Activated CD8-positive, alpha-beta memory T cell treated with anti-CD3 and anti-CD28 coated beads for 36 hours (primary cell): Measurements from ENCODE around the gene ETHE1. TPM values are rescaled to one million over a fixed set of nuclear protein-coding genes. Genes with fewer than 3 reads are reported as not detected.

Experiments used
- CTCF ChIA-PET: fragments of 350-600 bp; sonication (Branson Sonifier 250); formaldehyde crosslinking; loops from one replicate; lab custom pipeline; 2021; ENCODE audit warnings: antibody characterized with exemption; lab: Charles Lee
- POLR2A ChIA-PET: fragments of 350-600 bp; sonication (Branson Sonifier 250); formaldehyde crosslinking; loops from one replicate; lab custom pipeline; 2021; ENCODE audit warnings: antibody characterized with exemption; lab: Charles Lee
- total RNA-seq, 2 experiments: library from RNA; stranded (reverse); gene quantifications; one replicate each; pipeline ENCODE4 v1.2.3, GENCODE V29; 2021

ETHE1 gene, protein sequence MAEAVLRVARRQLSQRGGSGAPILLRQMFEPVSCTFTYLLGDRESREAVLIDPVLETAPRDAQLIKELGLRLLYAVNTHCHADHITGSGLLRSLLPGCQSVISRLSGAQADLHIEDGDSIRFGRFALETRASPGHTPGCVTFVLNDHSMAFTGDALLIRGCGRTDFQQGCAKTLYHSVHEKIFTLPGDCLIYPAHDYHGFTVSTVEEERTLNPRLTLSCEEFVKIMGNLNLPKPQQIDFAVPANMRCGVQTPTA
- total RNA-seq, result 10 to 100 TPM; 41.6 to 42.0 TPM

DNA sequence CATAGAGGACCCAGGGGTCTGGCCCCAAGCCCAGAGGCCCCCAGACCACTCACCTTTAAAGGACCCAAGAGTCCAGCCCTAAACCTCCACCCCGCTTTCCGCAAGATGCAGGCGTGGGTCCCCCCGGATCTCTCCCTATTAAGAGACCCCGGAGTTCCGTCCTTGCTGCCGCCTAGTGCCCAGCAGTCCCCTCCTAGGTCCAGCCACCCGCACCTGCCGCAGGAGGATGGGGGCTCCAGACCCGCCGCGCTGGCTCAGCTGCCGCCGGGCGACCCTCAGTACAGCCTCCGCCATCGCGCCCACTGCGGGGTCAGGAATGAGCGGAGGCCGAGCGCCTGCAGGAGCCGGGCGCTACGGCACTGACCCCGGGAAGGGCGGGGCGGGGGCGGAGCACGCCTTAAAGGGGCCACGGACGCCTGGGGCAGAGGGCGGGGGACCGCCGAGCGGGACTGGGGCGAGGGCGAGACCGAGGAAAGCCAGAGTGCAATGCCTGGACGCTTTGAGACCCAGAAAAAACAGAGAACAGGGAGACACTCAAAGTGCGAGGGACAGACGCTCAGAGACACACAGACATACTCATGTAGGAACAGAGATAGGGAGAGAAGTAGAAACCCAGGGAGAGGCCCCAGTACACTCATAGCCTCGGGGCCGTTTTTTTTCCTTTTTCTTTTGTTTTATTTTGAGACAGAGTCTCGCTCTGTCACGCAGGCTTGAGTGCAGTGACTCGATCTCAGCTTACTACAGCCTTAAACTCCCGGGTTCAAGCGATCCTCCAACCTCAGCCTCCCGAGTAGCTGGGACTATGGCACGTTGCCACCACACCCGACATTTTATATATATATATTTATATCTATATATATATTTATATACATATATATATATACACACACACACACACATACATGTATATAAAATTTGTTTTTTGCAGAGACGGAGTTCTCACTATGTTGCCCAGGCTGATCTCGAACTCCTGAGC lies at the start of gene ETHE1:
TSS of gene ETHE1 (minus strand) at position 318 of the 976 bp plus-strand sequence. CDS start at position 294, 24 bp downstream.
- POLR2A ChIA-PET, result no interaction called here
- CTCF ChIA-PET, result interaction anchor here (0.7 to 5.1 kb wide), 6 partner anchors 9 to 80 kb away, joined by 3 to 34 read pairs (median 4); no protein-coding TSS in a partner anchor

DNA sequence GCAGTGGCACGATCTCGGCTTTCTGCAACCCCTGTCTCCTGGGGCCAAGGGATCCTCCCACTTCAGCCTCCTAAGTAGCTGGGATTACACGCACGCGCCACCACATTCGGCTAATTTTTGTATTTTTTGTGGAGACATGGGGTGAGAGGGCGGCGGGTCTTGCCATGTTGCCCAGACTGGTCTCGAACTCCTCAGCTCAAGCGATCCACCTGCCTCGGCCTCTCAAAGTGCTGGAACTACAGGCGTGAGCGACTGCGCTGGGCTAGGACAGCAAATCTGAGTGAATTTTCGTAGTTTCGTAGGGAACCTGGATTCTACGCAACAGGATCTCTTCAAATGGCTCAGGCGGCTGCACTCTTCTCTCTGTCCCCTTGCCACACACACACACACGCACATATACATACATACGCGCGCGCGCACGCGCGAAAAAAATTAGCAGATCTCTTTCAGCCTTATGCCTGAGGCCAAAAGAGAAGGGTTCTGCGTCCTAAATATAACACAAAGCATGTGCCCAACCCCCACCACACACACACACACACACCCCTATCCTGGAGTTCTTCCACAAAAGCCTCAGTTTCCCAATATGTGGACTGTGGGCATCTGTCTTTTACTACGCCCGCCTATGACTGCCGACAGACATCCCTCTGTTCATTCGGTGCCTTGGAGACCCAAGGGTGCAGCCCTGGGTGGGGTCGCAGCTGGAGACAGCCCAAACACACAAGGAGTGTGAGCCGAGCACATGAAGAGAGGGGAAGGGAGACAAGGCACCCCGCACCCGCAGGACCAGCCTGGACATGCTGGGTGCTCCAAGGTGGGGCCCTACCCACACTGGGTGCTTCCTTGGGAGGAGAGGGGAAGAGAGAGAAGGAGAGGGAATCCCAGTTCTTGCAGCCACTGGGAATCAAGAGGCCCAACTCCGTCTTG lies 49.2 kb upstream of the ETHE1 start:
- POLR2A ChIA-PET, result no interaction called here
- CTCF ChIA-PET, result interaction anchor here (4.2 kb wide), 1 partner anchor 19 kb away, joined by 18 read pairs; the partner anchor contains the start of genes IRGQ and ZNF576

DNA sequence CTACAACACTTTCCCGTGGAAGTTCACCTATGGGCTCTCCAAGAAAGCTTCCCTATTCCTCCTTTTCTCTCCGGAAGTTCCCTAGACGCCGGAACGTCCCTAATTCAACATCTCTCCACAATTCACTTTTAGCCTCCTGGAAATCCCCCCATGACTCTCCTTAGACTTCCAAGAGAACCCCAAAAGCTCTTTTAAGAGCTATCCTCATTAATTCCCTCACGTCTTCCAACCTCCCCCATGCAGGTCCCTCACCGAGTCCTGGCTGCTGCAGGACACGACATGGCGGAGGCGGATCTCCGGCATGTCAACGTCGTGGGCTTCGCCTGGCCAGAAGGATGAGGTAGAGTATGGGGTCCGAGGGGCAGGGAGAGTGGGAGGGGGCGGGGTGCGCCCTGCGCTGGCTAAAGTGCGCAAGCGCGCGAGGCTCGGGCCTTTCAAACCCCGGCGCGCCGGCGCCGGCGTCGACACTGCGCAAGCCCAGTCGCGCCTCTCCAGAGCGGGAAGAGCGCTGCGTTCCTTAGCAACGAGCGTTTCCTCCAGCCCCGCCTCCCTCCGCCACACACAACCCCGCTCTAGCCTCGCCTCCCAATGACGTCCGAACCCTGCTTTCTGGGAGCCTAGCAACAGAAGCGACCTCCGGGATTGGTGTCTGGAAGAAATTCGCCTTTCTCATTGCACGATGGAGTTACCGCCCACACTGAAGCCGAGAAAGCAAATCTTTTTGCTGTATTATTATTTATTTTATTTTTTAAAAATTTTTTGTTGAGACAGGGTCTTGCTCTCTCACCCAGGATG lies 48.4 kb upstream of the ETHE1 start, which contains the start of the genes PINLYP and XRCC1:
TSS of gene PINLYP (plus strand) at position 646 of the 795 bp plus-strand sequence. CDS start 1,391 bp downstream, outside the sequence.
TSS of gene XRCC1 (minus strand) at position 372 of the 795 bp plus-strand sequence. CDS start at position 303, 69 bp downstream.
- ChIA-PET POLR2A (interaction anchor here (1.0 to 1.1 kb wide), 3 partner anchors 12 to 22 kb away, joined by 3 to 5 read pairs (median 3); partner anchors contain the start of gene IRGQ), CTCF (interaction anchor here (0.9 to 2.3 kb wide), 2 partner anchors 14 to 19 kb away, joined by 3 to 12 read pairs; no protein-coding TSS in a partner anchor)

DNA sequence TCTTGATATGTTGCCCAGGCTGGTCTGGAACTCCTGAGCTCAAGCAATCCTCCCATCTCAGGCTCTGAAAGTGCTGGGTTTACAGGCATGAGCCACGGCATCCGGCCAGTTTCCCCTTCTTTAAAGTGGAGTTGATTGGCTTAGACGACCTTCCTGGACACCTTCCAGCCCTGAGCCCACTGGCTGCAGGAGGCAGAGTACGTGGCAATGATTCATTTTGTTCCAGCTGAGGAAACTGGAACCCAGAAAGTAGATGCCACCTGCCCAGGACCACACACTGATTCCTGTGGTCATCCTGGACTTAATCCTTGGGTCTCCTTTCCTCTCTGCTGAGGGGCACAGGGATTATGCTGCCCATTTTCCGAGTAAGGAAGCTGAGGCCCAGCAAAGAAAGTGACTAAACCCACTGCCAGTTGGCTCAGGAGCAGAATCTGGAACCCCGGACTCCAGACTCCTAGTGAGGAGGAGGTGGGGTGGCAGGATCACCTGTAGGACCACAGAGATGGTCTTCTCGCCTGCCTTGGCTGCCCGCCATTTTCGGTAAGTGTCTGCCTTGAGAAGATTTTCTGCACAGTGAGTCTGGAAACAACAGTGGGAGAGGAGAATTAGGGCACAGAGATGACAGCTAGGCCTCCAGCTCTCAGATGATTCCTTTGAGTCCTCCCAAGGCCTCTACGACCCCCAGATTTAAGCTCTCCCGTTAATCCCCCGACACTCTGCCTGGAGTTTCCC lies 47.6 kb upstream of the ETHE1 start:
- ChIA-PET CTCF (interaction anchor here (0.6 to 2.3 kb wide), 3 partner anchors 14 to 47 kb away, joined by 3 to 12 read pairs (median 3); no protein-coding TSS in a partner anchor), POLR2A (interaction anchor here (0.9 to 1.1 kb wide), 4 partner anchors 11 to 23 kb away, joined by 3 to 5 read pairs (median 3); partner anchors contain the start of gene IRGQ)

DNA sequence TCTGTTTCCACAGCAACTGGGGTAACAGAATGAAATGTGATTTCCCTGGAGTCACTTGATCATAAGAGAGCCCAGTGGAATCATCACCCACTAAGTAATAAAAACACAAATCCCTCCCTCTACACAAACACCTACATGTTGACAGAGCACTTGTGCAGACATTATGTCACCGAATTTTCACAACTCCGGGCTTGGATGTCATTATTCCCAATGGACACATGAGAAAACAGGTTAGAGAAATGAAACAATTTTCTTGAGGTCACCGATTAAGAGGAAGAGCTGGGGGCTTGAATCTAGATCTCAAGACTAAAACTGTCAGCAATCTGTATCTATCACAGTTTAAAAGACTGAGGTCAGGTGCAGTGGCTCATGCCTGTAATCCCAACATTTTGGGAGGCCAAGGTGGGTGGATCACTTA lies 45.2 kb upstream of the ETHE1 start:
- ChIA-PET CTCF (interaction anchor here (1.6 kb wide), 1 partner anchor 125 kb away, joined by 4 read pairs; no protein-coding TSS in a partner anchor), POLR2A (no interaction called here)

DNA sequence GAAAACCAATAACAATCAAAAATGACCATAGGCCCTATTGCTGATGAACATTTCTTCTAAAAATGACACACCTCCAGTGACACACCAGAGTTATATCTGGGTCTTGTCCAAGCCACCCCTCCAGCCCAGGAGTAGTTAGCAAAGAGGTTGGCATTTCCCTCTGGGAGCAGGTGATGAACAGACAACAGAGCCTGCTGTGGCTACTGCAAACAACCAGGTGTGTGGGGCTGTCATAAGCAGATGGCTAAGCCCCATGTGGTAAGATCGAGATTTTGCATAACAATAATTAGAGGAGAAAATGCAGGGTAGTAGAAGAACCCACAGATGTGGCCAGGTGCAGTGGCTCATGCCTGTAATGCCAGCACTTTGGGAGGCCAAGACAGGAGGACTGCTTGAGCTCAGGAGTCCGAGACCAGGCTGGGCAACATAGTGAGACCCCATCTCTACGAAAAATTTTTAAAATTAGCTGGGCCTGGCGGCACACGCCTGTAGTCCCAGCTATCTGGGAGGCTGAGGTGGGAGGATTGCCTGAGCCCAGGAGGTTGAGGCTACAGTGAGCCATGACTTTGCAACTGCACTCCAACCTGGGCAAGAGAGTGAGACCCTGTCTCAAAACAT lies 43.3 kb upstream of the ETHE1 start:
- POLR2A ChIA-PET, result interaction anchor here (0.6 kb wide), 1 partner anchor 42 kb away, joined by 3 read pairs; no protein-coding TSS in a partner anchor
- CTCF ChIA-PET, result interaction anchor here (0.8 to 1.5 kb wide), 3 partner anchors 15 to 24 kb away, joined by 3 to 5 read pairs (median 3); no protein-coding TSS in a partner anchor

DNA sequence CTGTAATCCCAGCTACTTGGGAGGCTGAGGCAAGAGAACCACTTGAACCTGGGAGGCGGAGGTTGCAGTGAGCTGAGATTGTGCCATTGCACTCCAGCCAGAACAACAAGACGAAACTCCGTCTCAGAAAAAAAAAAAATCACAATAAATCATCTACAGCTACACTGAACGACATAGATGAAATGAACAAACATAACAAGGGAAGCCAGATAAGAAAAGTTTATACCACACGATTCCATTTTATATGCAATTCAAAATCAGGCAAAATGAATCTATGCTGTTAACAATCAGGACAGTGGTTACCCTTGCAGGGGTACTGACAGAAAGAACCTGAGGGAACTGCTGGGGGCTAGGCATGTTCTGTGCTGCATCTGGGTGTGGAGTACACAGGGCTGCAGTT lies 42.7 kb upstream of the ETHE1 start:
- ChIA-PET CTCF (interaction anchor here (1.1 to 1.3 kb wide), 2 partner anchors 14 to 25 kb away, joined by 3 read pairs; no protein-coding TSS in a partner anchor), POLR2A (no interaction called here)

DNA sequence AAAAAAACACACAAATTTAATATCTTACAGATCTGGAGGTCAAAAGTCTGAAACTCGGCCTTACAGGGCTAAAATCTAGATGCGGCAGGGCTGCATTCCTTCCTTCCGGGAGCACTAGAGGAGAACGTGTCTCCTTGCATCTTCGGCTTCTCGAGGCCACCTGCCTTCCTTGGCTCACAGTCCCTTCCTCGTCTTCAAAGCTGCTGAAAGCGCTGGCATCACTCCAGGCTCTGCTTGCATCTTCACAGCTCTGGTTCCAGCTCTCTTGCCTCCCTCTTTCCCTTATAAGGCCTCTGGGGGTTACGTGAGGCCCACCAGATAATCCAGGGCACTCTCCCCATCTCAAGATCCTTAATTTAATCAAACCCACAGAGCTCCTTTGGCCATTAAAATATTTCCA lies 37.8 kb upstream of the ETHE1 start:
- ChIA-PET POLR2A (no interaction called here), CTCF (interaction anchor here (0.6 to 2.7 kb wide), 2 partner anchors 9 to 44 kb away, joined by 3 to 10 read pairs; no protein-coding TSS in a partner anchor)

DNA sequence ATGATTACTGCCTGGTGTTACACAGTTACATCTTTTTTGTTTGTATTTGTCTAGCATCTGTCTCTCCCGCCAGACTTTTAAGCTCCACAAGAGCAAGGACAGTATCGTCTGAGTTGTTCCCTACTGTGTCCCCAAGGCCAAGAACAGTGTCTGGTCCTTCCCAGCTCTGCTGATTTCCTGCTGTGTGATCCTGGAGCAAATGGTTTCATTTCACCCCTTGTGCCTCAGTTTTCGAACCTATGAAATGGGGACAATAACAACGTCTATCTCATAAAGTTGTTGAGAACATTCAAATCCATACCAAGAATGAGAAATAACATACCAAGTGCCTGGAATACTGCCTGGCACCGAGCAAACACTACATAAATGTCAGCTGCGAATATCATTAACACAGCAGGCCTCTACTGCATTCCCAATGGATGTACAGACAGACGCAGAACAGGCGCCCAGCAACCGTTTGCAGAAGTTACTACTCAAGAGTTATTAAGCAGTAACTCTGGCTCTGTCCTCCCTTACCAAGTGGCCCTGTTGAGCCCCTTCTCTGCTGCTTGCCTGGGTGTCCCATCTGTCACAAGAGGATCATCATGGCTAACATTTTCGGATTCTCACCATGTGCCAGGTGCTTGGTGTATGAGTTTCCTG lies 36.9 kb upstream of the ETHE1 start:
- CTCF ChIA-PET, result interaction anchor here (0.9 to 2.7 kb wide), 2 partner anchors 8 to 31 kb away, joined by 3 to 10 read pairs; no protein-coding TSS in a partner anchor
- POLR2A ChIA-PET, result interaction anchor here (0.8 kb wide), 1 partner anchor 11 kb away, joined by 3 read pairs; the partner anchor contains the start of genes PINLYP and XRCC1

DNA sequence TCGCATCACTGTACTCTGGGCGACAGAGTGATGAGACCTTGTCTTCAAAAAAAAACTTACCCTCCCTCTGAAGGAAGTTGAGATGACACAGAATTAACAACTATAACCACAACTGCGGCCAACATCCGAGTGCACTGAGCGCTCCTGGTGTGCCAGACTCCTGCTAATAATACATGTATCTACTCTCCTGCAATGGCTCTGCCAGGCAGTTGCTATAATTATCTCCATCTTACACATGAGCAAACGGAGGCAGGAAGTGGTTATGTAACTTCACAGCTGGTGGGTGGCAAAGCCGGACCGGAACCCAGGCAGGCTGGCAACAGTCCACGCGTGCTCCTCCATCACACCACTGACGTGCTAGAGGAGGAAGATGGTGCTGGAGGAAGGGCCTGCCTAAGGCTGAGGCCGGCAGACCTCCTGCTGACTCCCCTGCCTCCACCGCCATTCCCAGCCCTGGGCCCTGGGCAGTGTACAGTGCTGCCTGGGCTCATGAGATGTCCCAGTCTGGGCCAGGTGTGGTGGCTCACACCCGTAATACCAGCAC lies 35.8 kb upstream of the ETHE1 start:
- POLR2A ChIA-PET, result interaction anchor here (0.6 kb wide), 1 partner anchor 59 kb away, joined by 4 read pairs; no protein-coding TSS in a partner anchor
- CTCF ChIA-PET, result interaction anchor here (1.9 kb wide), 1 partner anchor 32 kb away, joined by 8 read pairs; the partner anchor contains the start of gene IRGQ

DNA sequence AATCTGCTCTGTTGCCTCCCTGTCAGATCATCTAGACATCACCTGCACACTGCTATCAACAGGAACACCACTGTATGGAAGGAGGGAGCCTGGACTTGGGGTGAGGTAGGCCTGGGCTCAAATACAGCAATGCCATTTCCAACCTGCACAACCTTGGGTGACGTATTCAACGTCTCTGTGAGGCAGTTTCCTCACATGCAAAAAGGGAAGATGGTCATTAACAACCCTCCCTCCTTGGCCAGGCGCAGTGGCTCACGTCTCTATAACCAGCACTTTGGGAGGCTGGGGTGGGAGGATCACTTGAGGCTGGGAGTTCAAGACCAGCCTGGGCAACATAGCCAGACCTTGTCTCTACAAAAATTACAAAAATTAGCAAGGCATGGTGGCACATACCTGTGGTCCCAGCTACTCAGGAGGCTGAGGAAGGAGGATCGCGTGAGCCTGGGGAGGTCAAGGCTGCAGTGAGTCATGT lies 35.3 kb upstream of the ETHE1 start:
- ChIA-PET POLR2A (interaction anchor here (0.6 kb wide), 1 partner anchor 58 kb away, joined by 4 read pairs; no protein-coding TSS in a partner anchor), CTCF (interaction anchor here (1.9 kb wide), 1 partner anchor 33 kb away, joined by 8 read pairs; the partner anchor contains the start of gene IRGQ)

DNA sequence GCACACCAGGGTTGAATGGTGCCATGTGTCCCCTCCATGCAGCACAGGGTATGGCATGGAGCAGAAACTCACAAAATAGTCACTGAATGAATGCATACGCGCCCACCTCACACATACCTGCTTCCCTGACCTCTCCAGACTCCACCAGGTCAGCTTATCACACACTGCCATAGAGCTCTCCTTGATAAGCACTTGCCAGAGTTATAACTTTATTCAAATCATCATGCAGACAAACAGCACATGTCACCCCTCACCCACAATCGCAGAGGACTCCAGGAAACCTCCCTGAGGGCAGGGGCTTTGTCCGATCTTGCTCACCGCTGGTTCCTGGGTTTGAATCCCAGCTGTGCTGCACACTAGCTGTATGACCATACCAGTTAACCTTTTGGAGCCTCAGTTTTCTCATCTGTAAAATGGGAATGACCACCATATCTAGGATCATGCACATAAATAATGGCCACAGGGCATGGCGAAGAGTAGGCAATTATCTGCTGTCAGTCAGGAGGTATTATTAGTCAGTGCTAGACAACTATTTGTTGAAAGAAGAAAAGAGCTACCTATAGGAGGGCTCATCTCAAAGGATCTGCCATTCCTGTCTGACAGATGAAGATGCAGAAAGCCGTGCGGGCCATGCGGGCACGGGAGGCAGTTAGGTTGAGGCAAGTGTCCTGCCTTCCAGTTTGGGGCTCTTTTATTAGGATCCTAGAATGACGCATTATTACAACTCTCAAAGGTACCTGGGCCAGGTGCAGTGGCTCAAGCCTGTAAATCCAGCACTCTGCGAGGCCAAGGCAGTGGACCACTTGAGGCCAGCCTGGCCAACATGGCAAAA lies 34.4 kb upstream of the ETHE1 start:
- ChIA-PET CTCF (interaction anchor here (1.9 kb wide), 1 partner anchor 34 kb away, joined by 8 read pairs; the partner anchor contains the start of gene IRGQ), POLR2A (no interaction called here)

DNA sequence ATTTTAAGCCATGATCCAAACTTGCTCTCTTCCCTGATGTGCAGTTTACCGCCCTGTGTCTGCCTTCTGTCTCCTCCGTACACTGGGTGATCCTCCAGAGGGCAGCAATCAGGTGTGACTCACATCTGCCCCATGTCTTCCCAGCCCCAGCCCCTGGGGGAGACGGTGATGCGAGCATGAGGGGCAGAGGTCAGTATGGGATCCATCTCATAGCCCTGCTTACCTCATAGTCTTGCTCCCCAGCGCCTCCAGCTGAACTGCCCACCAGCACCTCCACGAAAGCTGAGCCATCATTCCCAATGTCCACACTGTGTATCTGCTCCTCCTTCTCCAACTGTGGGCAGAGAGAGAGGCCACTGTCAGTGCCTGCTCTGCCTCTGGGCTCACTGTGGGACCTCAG lies 33.7 kb upstream of the ETHE1 start:
- ChIA-PET CTCF (interaction anchor here (0.9 kb wide), 1 partner anchor 36 kb away, joined by 3 read pairs; the partner anchor contains the start of gene ZNF576), POLR2A (no interaction called here)
